ENCODE measurements around the gene CELF2. TPM values are rescaled to one million over a fixed set of nuclear protein-coding genes. Genes with fewer than 3 reads are reported as not detected.
A peak's percentile ranks its signal among the peaks of the same experiment; 100 is the strongest.

CELF2 gene
- total and polyA plus RNA-seq, 10 donors, result 13.5 to 180 (median 105) TPM

DNA sequence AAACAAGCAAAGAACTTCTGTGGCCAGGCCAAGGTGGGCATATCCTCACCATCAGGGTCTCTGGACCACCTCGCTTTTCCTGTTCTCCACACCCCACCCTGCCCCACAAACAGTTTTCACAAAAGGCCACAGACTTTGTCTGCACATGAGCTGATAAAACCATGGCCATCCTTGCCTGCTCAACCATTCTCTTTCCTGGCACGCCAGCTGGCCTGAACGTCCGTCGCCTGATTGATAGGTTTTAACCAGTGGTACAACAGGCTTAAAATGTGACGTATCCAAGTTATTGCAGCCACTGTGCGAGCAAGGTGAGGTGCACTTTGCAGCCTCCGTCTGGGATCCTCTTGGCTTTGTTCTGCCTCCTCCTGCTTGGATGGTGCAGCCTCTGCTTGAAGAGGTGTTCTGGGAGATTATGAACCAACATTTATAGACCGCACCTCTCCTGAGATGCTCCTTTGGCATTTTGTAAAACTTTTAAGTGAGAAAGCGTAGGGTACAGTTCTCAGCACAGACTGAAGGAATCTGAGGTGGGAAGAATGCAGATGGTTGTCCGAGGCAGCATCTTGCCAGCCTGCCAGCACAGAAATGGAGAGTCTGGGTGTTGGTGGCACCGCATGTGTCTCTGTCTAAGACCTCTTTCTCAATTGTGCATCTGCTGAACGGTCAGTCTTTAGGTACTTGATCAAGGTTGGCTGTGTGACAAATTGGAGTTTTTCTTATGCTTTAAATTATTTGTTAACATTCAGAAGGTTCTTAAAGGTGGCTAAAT, 288.3 kb downstream of the CELF2 start:
- Histone ChIP-seq H3K9me3 (peaks cover 3 to 40% (median 23%) of the 10 kb centered on the region in 8 donors), H3K27me3 (replicated peaks in 1 of 7) (no peaks in the 10 kb centered on the region), H3K4me3 (no peak overlapping the region), H3K4me1 (no peaks in the 10 kb centered on the region), H3K27ac (no peak overlapping the region), H3K36me3 (peaks cover 0 to 100% (median 69%) of the 10 kb centered on the region in 6 donors)
- DNase-seq, result no peak
- 91 to 95% (median 94%) methylated on average over 13 of the region's 13 CpGs for WGBS, 5 donors
- intact Hi-C loops (cut with DNase I; ENCODE audit: low total_unique reads), result no loop called here
- no peak for TF ChIP-seq POLR2AphosphoS5 (IDR thresholded peaks at IDR 0.05)
- TF ChIP-seq, protein P1, sequence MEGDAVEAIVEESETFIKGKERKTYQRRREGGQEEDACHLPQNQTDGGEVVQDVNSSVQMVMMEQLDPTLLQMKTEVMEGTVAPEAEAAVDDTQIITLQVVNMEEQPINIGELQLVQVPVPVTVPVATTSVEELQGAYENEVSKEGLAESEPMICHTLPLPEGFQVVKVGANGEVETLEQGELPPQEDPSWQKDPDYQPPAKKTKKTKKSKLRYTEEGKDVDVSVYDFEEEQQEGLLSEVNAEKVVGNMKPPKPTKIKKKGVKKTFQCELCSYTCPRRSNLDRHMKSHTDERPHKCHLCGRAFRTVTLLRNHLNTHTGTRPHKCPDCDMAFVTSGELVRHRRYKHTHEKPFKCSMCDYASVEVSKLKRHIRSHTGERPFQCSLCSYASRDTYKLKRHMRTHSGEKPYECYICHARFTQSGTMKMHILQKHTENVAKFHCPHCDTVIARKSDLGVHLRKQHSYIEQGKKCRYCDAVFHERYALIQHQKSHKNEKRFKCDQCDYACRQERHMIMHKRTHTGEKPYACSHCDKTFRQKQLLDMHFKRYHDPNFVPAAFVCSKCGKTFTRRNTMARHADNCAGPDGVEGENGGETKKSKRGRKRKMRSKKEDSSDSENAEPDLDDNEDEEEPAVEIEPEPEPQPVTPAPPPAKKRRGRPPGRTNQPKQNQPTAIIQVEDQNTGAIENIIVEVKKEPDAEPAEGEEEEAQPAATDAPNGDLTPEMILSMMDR (IDR thresholded peaks at IDR 0.05 in 8 of 11, conservative IDR thresholded peaks at IDR 0.05 in 3 of 11), result no peak
- TF ChIP-seq POLR2A (IDR thresholded peaks at IDR 0.05), result no peak

DNA sequence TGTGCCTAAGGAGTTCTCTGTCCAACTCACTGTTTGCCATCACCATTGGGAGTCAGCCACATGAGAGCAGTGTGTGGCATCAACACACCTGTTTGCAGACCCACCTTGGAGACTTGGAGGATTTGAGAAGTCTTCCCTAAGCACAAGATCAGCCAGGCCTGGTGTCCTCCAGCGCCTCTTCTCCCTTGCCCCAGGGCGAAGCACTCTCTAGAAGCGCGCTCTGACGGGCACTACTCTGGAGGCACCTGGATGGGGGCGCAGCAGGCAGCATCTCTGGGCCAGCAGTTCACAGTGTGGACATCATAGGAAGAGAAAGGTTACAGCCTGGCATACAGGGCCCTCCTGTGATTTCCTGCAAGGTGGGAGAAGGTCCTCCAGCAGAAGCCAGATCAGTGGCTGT, 289.3 kb downstream of the CELF2 start:
- Histone ChIP-seq H3K27ac (no peak overlapping the region), H3K27me3 (replicated peaks in 1 of 7) (no peaks in the 10 kb centered on the region), H3K4me1 (no peaks in the 10 kb centered on the region), H3K4me3 (no peak overlapping the region), H3K9me3 (peaks cover 3 to 40% (median 23%) of the 10 kb centered on the region in 8 donors), H3K36me3 (peaks cover 0 to 100% (median 64%) of the 10 kb centered on the region in 6 donors)
- 93 to 100% (median 97%) methylated on average over 5 to 6 of the region's 6 CpGs for WGBS, 5 donors
- intact Hi-C loops (cut with DNase I; ENCODE audit: low total_unique reads), result no loop called here
- DNase-seq, result no peak
- TF ChIP-seq, protein P1 (IDR thresholded peaks at IDR 0.05 in 8 of 11, conservative IDR thresholded peaks at IDR 0.05 in 3 of 11), result no peak
- TF ChIP-seq POLR2AphosphoS5 (IDR thresholded peaks at IDR 0.05), result peak in 2 of 3 donors; percentile 20 to 54

DNA sequence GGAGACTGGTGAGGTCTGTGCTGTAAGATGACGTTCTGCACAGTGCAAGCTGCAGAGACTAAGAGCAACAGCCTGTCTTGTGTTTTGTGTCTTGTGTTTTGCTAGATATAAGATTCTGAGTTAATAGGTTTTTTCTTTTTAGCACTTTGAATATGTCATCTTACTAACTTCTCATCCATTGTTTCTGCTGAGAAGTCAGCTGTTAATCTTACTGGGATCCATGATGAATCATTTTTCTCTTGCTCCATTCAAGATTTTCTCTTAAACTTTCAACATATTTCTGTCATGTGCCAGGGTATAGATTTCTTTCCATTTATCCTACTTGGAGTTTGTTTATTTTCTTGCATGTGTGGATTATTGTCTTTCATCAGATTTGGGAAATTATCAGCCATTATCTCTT, 290.3 kb downstream of the CELF2 start:
- Histone ChIP-seq H3K27me3 (replicated peaks in 1 of 7) (no peaks in the 10 kb centered on the region), H3K4me3 (no peak overlapping the region), H3K36me3 (peaks cover 0 to 100% (median 61%) of the 10 kb centered on the region in 6 donors), H3K27ac (no peak overlapping the region), H3K4me1 (no peaks in the 10 kb centered on the region), H3K9me3 (peaks cover 3 to 40% (median 23%) of the 10 kb centered on the region in 8 donors)
- intact Hi-C loops (cut with DNase I; ENCODE audit: low total_unique reads), result no loop called here
- no peak for DNase-seq
- 92 to 95% (median 93%) methylated on average over 1 of the region's 1 CpG for WGBS, 5 donors
- TF ChIP-seq POLR2A (IDR thresholded peaks at IDR 0.05), result no peak
- TF ChIP-seq POLR2AphosphoS5 (IDR thresholded peaks at IDR 0.05), result no peak
- TF ChIP-seq, protein P1 (IDR thresholded peaks at IDR 0.05 in 8 of 11, conservative IDR thresholded peaks at IDR 0.05 in 3 of 11), result no peak

DNA sequence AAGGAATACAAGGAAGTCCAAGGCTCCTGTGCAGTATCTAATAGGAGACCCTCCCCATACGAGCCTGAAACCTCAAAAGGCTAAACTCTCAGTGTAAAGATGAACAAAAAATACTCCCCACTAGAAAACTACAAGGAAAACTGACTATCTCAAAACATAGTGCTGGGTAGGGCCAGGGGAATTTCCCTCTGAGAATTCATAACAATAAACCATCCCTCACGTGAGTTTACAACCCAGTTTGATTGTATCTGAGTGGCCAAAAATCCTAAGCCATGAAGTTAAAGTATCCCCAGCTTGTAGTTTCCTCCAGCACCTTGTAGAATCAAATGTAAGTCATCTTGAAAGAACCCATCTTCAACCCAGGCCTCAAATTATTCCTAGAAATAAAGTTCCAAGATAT, 293.4 kb downstream of the CELF2 start:
- TF ChIP-seq, protein P1 (IDR thresholded peaks at IDR 0.05 in 8 of 11, conservative IDR thresholded peaks at IDR 0.05 in 3 of 11), result no peak
- TF ChIP-seq POLR2AphosphoS5 (IDR thresholded peaks at IDR 0.05) (no peak), POLR2A (IDR thresholded peaks at IDR 0.05) (no peak)

More for the DNA sequence above, 293.4 kb downstream of the CELF2 start:
- H3K27ac ChIP-seq, result no peak overlapping the region
- no peak for DNase-seq
- intact Hi-C loops (cut with DNase I; ENCODE audit: low total_unique reads), result no loop called here
- peaks cover 0 to 5% (median 0%) of the 10 kb centered on the region in 6 donors for H3K4me1 ChIP-seq
- 59 to 86% (median 78%) methylated on average over 2 of the region's 2 CpGs for WGBS, 5 donors
- peaks cover 3 to 34% (median 23%) of the 10 kb centered on the region in 8 donors for H3K9me3 ChIP-seq
- peaks cover 0 to 100% (median 56%) of the 10 kb centered on the region in 6 donors for H3K36me3 ChIP-seq
- no peaks in the 10 kb centered on the region for H3K27me3 ChIP-seq (replicated peaks in 1 of 7)
- H3K4me3 ChIP-seq, result no peak overlapping the region

Measured in spleen (tissue), 11 donors.